ENCODE results near the gene E2F2.

The E2F2 gene

DNA sequence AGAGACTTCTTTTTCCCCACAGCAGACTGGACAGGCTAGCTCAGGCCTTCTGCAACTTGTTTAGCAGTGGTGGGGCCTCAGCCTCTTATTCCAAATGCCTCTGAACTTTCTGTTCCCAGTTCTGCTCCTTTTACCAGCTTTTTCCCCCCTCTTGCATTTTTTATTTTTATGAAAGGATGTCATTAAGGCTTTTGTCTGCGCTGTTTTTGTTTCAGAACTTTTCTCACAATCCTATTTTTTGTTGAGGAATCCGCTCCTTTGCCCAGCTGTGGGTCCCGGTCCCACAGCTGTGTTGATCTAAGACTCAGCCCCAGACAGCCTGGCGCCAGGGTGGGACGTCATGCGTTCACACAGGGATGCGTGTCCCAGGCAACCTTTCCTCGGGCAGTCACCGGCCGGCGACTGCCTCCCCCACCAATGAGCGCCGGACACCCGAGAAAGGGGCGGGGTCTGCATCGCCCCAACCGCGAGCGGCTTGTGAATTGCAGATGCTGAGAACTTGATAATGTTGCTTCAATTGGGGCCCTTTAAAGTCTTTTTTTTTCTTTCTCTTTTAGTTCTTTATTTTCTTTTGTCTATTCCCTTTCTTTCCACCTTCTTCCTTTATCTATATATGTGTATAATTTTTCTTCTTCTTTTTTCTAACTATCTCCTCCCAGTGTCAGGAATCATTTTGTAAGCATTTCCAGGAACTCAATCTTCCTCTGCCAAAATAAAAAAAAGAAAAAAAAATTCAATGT is 31.3 kb upstream of the E2F2 start:
- peak in 1 of 3 experiments; percentile 31 for DNase-seq (ENCODE audit: low read depth in 3 of 3)

DNA sequence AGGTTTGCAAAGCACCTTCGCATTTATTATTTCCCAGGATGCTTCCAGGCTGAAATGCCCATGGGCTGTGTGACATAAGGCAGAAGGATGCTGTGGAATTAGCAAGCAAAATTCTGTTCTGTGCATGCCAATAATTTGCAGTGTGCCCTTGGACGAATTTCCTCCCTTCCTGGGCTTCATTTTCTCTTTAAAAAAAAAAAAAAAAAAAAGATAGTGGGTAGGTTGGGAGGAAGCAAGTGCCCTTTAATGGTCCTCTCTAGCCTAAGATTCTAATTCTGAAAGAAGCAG is 30.7 kb upstream of the E2F2 start:
- DNase-seq (ENCODE audit: low read depth in 3 of 3): no peak

GRCh38 chr1:23561076-23561812 is 30.2 kb upstream of the E2F2 start:
- DNase-seq (ENCODE audit: low read depth in 3 of 3): no peak

- no peak for DNase-seq (ENCODE audit: low read depth in 3 of 3)
Measured at GRCh38 chr1:23559985-23560741, 29.1 kb upstream of the E2F2 start.

DNA sequence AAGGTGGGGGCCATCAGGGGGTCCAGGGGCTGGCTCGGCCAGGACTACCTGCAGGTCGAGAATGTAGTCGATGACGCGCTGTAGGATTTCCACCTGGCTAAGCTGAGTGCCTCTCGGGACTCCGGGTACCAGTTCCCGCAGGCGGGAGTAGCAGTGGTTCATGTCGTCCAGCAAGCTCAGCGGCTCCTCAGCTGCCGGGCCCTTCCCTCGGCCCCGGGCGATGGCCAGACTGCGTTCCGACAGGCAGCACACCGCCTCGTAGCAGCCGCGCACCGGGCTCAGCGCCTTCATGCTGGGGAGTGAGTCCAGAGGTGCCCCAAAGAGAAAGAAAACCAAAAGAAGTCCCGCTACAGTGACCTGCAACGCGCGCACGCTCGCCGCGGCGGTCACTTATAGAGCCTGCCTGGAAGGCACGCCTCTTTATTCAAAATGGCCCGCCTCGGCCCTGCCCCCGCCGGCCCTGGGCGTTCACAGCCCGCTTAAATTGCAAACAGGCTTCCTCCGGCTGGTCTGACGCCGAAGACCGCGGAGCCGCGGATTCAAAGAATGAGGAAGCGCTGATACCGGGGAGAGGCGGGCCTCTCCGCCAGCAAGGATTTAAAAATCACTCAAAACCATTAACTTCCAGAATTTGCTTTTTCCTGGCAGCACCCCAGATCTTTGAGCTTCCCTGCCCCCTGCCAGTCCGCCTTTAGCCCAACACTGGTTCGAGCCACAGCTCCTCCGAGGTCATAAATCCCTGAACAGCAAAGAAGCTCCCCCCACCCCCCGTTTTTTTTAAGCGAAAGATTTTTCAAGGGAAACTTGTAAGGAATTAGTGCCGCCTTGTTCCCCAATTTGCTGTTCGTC is 28.3 kb upstream of the E2F2 start, which contains the start of gene ID3:
Gene ID3 (minus strand): TSS at position 366 of the 849 bp plus-strand sequence. CDS start 75 bp downstream, at position 291.
- peak; percentile 75 to 94 (median 79) for DNase-seq (ENCODE audit: low read depth in 3 of 3)

DNA sequence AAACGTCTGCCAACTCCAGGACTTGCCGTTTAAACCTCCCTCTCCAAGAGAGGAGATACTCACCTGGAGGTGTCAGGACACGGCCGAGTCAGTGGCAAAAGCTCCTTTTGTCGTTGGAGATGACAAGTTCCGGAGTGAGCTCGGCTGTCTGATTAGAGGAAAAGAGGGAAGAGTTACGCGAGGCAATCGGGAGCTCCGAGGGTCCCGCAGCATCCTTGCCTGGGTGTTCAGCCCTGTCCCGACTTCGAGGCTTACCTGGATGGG is 27.8 kb upstream of the E2F2 start:
- DNase-seq (ENCODE audit: low read depth in 3 of 3): peak in 1 of 3 experiments; percentile 26

DNA sequence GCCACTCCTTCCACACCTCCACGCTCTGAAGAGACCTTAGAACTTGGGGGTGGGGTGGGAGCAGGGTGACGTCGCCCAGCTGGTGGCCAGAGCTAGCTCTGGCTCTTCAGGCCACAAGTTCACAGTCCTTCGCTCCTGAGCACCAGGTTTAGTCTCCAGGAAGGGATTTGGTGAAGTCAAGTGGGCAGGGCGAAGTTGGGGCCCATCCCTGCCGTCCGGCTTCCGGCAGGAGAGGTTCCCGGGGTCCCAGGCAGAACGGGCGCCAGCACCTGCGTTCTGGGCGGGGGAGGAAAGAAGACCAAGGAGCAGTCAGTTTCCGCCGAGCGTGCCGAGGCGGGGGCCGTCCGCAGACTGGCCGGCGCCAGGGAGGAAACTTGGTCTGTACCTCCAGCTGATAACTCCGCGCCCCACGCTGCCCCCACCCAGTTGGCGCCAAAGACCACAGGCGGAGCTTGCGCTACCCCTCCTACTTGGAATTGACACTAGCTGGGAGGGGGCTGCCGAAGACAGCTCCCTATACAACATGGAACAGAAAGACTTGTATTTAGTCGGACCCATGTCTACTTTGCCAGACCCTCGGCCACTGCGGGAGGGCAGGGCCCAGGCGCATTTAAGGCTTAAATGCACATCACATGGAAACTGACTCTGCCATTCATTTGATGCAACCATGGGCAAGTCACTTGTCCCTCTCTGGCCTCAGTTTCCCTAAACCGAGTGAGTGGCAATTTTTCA is 27.3 kb upstream of the E2F2 start:
- peak in 1 of 3 experiments; percentile 51 for DNase-seq (ENCODE audit: low read depth in 3 of 3)

GRCh38 chr1:23557471-23558124 is 26.6 kb upstream of the E2F2 start:
- no peak for DNase-seq (ENCODE audit: low read depth in 3 of 3)

DNA sequence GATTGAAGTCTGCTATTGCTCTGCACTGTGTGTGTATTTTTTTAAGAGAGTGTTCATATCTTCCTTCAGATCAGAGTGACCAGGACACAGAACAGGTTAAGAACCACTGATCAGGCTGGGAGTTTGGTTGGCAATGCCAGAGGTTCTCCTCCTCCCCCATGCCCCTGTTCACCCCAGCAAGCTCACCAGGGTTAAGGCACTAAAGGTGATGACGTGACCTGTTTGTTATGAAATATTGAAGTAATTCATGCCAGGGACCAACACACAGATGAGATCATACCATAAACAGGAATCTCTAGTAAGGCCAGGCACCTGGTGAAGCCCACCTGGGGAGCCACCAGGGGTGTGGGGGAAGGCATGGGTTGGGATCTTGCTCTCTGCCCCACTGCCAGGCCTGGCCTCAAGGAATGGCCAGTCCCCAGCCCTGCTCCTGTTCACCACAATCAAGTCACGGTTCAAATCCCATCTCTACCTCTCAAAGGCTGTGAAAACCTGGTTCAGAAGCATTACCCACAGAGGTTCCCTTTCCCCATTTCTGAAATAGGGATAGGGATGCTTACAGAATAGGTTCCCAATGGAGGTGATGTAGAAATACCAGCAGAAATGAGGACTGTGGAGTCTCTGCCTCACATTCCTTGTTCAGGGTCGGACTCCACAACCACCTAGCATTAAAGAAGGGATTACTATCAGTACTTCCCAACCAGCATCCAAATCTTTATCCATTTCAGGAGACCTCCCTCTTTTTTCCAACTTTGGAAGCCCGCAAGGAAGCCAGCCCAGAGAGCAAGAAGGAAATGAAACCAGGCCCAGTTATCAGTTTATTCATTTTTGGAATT is 25.8 kb upstream of the E2F2 start:
- no peak for DNase-seq (ENCODE audit: low read depth in 3 of 3)

- no peak for DNase-seq (ENCODE audit: low read depth in 3 of 3)
Measured at GRCh38 chr1:23555986-23556634, 25.1 kb upstream of the E2F2 start.

GRCh38 chr1:23555270-23555985 is 24.4 kb upstream of the E2F2 start:
- no peak for DNase-seq (ENCODE audit: low read depth in 3 of 3)

DNA sequence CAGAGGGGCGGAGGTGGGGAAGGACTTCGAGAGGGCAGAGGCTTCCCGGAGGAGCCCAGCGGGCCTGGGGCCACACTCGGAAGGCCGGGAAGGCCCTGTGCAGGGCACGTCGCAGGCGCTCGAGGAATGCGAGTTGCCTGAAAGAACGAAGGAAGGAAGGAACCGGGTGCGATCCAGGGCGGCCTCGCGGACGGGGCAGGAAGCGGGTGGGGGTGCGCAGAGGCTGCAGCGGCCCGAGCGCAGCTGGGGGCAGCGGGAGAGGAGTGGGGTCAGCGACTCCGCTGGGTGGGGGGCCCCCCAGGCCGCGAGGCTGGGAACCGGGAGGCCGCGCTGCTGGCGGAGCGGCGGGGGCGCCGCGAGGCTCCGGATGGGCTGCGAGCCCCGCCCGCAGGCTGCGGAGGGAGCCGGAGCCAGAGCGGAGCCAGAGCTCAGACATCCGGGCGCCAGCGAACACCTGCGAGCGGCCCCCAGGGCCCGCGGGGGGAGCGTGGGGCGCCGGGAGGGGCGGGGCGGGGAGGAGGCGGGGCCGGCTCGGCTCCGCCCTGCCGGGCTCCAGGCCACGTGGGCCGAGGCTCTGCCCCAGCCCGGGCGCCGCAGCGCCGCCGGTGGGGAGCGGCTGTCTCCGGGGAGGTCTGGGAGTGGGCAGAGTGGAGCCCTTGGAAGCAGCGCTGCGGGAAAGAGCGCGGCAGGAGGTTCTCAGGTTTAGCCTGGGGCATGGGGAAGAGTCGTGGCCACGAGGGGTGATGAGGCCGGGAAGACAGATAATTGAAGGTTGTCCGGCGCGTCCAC is 23.6 kb upstream of the E2F2 start:
- peak; percentile 64 to 81 (median 70) for DNase-seq (ENCODE audit: low read depth in 3 of 3)

DNA sequence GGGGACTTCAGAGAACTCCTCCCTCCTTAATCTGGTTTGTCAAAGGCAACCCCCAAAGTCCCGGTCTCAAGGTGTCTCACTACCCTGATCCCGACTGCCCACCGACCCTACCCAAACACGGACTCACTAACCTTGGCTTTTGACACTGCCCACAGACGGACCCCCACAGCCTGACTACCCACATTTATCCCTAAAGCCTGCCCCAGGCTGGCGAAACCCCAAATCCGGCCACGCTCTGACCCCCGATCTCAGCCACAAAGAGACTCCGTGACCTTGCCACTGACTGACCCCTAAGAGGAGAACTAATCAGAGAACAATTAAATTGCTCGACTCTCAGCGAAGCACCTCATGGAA is 23.1 kb upstream of the E2F2 start:
- DNase-seq (ENCODE audit: low read depth in 3 of 3): no peak

DNA sequence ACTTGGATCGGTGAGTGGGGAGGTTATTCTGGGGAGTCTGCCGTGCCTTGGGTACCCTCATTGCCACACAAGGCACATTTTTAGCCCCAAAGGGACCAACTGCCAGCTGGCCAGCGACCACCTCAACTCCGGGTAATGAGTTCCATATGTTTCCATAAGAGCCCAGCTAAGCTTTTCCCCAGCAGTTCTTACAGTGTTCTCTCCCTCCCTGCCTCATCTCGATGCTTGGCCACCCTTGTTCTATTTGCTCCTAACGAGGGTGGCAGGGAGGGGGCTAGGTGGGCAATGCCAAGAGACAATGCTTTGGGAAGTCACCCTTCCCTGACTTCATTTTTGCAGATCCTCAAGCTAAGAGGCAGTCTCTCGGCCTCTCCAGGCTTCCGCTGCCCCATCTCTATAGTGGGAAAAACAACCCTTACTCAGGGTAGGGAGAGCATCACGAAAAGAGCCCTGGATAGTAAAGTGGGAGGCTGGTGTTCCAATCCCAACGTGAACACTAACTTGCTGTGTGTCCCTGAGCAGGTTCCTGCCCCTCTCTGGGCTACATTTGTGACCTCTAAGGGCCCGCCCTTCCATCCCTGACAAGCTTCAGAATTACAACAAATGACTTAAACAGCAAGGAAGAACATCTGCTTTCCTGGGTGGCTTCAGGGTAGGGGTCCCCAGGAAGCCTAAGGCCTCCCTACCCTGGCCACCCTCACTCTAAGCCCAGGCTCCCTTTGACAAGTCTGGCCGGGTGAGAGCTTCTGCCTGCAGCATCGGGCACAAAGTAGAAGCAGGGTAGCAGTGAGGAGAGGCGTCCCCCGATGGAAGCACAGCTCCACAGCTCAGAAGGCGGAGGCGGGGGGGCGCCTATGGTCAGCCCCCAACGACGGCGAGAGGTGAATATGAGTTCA is 22.4 kb upstream of the E2F2 start:
- DNase-seq (ENCODE audit: low read depth in 3 of 3): no peak

- DNase-seq (ENCODE audit: low read depth in 3 of 3): no peak
Measured at GRCh38 chr1:23551849-23552248, 20.8 kb upstream of the E2F2 start.

DNA sequence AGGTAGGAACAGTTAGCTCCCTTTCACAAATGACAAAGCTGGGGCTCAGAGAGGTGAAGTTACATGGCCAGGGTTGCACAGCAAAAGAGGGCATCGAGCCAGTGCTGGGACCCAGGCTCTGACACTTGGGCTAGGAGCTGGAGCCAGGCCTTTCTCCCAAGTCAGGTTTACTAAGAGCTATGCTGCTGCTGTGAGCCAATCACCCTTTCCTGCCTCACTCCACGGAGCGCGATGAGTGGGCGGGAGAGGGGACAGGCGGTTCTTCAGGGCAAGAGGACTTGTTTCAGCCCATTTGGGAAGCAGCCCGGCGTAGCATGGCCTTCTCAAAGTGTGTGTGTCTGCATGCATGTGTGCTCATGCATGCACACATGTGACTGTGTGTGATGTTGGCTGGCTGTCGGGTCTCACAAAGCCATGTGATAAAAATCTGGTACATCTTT is 17.7 kb upstream of the E2F2 start:
- no peak for DNase-seq (ENCODE audit: low read depth in 3 of 3)

Measured in stimulated activated CD4-positive, alpha-beta T cell treated with anti-CD3 and anti-CD28 coated beads, TNF-alpha, amount 100 ng/mL, for 24 hours (primary cell).